ENCODE measurements around the gene PPARD.

The PPARD gene

DNA sequence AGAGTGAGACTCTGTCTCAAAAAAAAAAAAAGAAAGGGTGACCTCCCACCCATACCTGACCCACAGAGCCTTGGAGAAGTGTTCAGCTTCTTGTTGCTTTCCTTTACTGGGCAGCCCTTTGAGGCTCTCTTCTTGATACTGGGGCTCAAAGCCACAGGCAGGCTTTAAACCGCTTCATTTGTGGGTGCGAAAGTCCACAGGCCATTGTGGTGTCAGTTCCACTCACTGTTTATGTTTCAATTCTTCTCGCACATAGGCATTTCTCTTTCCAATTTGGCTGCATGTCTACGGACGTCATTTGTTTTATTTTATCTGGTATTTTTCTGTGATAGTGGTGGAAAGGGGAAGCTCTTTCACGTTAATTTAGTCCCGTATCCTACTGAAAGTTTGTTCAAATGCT, 34.6 kb downstream of the PPARD start:
- no peak overlapping the region for H3K23ac ChIP-seq (ENCODE audit: low read length in 2 of 2)
- H3K9ac ChIP-seq (ENCODE audit: low read length) = no peak overlapping the region
- H3K36me3 ChIP-seq (ENCODE audit: control insufficient read depth in 1 of 2, insufficient read depth in 2 of 2, low read depth in 1 of 2, low read length in 2 of 2) = no peaks in the 10 kb centered on the region
- no peaks in the 10 kb centered on the region for H3K27me3 ChIP-seq (ENCODE audit: control insufficient read depth in 1 of 2, insufficient read depth in 1 of 2, low read length in 2 of 2)
- H4K91ac ChIP-seq (ENCODE audit: low read length) = no peak overlapping the region
- H3K79me1 ChIP-seq (replicated peaks; ENCODE audit: low read length, poor library complexity, severe bottlenecking) = peaks cover 36% of the 10 kb centered on the region
- H3K9me3 ChIP-seq (ENCODE audit: control insufficient read depth, low read length) = no peaks in the 10 kb centered on the region
- WGBS = 95% methylated on average over 4 of the region's 7 CpGs
- no peak overlapping the region for H2AK5ac ChIP-seq (ENCODE audit: low read length, severe bottlenecking)
- no peak overlapping the region for H3K18ac ChIP-seq (ENCODE audit: low read depth in 1 of 2, low read length in 2 of 2)
- no peak overlapping the region for H2BK120ac ChIP-seq (ENCODE audit: low read depth, low read length)
- H2BK5ac ChIP-seq (ENCODE audit: low read depth, low read length, poor library complexity, severe bottlenecking) = no peak overlapping the region
- H3K4ac ChIP-seq (ENCODE audit: low read depth in 1 of 2, low read length in 2 of 2) = no peak overlapping the region
- H2BK15ac ChIP-seq (ENCODE audit: low read depth, poor library complexity, severe bottlenecking) = no peak overlapping the region
- H2BK12ac ChIP-seq (ENCODE audit: low read length in 2 of 2) = no peak overlapping the region
- no peak overlapping the region for H3K4me2 ChIP-seq (ENCODE audit: low read length, poor library complexity, severe bottlenecking)
- H3K27ac ChIP-seq (ENCODE audit: low read length, poor library complexity, severe bottlenecking) = no peak overlapping the region
- no peak overlapping the region for H4K8ac ChIP-seq (ENCODE audit: low read length)
- H3K4me3 ChIP-seq (ENCODE audit: insufficient read depth in 1 of 2, low read depth in 1 of 2, low read length in 2 of 2) = no peak overlapping the region
- H2AFZ ChIP-seq (ENCODE audit: low read depth, low read length) = no peak overlapping the region
- no peak overlapping the region for H3K14ac ChIP-seq (ENCODE audit: low read length in 2 of 2)
- H3K4me1 ChIP-seq (ENCODE audit: control insufficient read depth, insufficient read depth, low read depth, low read length) = peaks cover 3% of the 10 kb centered on the region
- no peak for DNase-seq

DNA sequence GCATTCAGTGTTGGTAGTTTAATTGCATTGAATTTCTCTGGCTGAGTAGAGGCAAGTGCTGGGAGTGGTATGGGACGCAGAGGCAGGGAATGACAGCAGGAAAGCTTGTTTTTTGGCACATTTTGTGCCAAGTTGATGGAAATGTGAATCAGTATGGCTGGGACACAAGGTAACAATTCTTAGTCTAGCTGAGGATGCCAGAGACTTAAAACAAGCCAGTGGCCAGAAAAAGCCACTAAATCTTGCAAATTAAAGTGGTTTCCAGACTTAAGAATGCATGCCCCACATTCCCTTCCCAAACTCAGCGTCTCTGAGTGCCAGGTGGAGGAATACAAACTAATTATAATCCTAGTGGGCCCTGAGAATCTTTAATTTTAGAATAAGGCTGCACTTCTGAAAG, 35.9 kb downstream of the PPARD start:
- Histone ChIP-seq H3K27me3 (ENCODE audit: control insufficient read depth in 1 of 2, insufficient read depth in 1 of 2, low read length in 2 of 2) (no peaks in the 10 kb centered on the region), H3K23ac (ENCODE audit: low read length in 2 of 2) (no peak overlapping the region), H2BK12ac (ENCODE audit: low read length in 2 of 2) (no peak overlapping the region), H3K9me3 (ENCODE audit: control insufficient read depth, low read length) (no peaks in the 10 kb centered on the region), H3K4me2 (ENCODE audit: low read length, poor library complexity, severe bottlenecking) (no peak overlapping the region), H3K18ac (ENCODE audit: low read depth in 1 of 2, low read length in 2 of 2) (no peak overlapping the region), H4K91ac (ENCODE audit: low read length) (no peak overlapping the region), H2BK5ac (ENCODE audit: low read depth, low read length, poor library complexity, severe bottlenecking) (no peak overlapping the region), H2BK120ac (ENCODE audit: low read depth, low read length) (no peak overlapping the region), H3K9ac (ENCODE audit: low read length) (no peak overlapping the region), H2AK5ac (ENCODE audit: low read length, severe bottlenecking) (no peak overlapping the region), H2BK15ac (ENCODE audit: low read depth, poor library complexity, severe bottlenecking) (no peak overlapping the region), H4K8ac (ENCODE audit: low read length) (no peak overlapping the region), H3K4me1 (ENCODE audit: control insufficient read depth, insufficient read depth, low read depth, low read length) (peaks cover 3% of the 10 kb centered on the region), H3K36me3 (ENCODE audit: control insufficient read depth in 1 of 2, insufficient read depth in 2 of 2, low read depth in 1 of 2, low read length in 2 of 2) (peaks cover 0 to 4% of the 10 kb centered on the region in 2 experiments), H2AFZ (ENCODE audit: low read depth, low read length) (no peak overlapping the region), H3K4me3 (ENCODE audit: insufficient read depth in 1 of 2, low read depth in 1 of 2, low read length in 2 of 2) (no peak overlapping the region), H3K14ac (ENCODE audit: low read length in 2 of 2) (no peak overlapping the region), H3K4ac (ENCODE audit: low read depth in 1 of 2, low read length in 2 of 2) (no peak overlapping the region), H3K79me1 (replicated peaks; ENCODE audit: low read length, poor library complexity, severe bottlenecking) (peaks cover 38% of the 10 kb centered on the region), H3K27ac (ENCODE audit: low read length, poor library complexity, severe bottlenecking) (no peak overlapping the region)
- WGBS = 94% methylated on average over 2 of the region's 2 CpGs
- no peak for DNase-seq

DNA sequence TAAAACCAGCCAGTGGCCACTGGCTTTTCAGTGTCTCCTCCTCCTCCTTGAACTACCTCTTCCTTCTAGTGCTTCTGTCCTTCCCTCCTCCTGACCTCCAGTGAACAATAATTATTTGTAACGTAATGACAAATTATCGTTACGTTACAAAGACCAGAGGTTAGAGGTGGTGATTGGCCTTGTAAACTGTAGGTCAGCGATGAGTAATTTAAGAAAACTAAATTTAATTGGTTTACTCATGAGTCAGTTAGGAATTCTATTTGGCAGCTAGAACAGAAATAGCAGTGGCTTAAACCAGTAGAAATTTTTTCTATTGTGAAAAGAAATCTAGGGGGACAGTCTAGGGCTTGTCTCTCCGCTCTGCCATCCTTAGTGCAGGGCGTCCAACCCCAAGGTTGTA, 38.8 kb downstream of the PPARD start:
- WGBS = 95% methylated on average over 6 of the region's 6 CpGs
- no peaks in the 10 kb centered on the region for H3K9me3 ChIP-seq (ENCODE audit: control insufficient read depth, low read length)

DNA sequence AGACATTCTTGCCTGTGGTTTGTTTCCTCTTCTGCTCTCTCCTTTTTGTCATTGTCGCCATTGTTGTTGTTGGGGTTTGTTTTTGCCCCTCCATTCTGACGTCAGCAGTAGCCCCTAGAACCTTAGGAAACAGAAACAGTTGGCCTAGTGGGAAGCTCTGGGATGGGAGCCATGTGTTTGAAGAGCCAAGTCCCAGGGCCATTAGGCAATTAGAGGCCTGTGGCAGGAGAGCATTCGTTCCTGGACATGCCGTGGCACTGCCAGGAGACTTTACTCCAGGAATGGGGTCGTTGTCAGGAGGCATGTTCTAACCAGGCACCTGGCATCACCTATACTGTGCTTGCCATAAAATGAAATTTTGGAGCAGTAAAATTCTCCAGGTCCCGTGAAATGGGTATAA, 39.7 kb downstream of the PPARD start:
- H3K18ac ChIP-seq (ENCODE audit: low read depth in 1 of 2, low read length in 2 of 2) = peak overlapping the region in 1 of 2 experiments; percentile 2
- H3K79me1 ChIP-seq (replicated peaks; ENCODE audit: low read length, poor library complexity, severe bottlenecking) = peaks cover 31% of the 10 kb centered on the region

More for the DNA sequence above, 38.8 kb downstream of the PPARD start:
- Histone ChIP-seq H3K79me1 (replicated peaks; ENCODE audit: low read length, poor library complexity, severe bottlenecking) (peaks cover 33% of the 10 kb centered on the region), H2BK120ac (ENCODE audit: low read depth, low read length) (no peak overlapping the region), H4K8ac (ENCODE audit: low read length) (peak overlapping the region; percentile 42), H3K27me3 (ENCODE audit: control insufficient read depth in 1 of 2, insufficient read depth in 1 of 2, low read length in 2 of 2) (no peaks in the 10 kb centered on the region), H3K4me2 (ENCODE audit: low read length, poor library complexity, severe bottlenecking) (no peak overlapping the region), H2BK15ac (ENCODE audit: low read depth, poor library complexity, severe bottlenecking) (no peak overlapping the region), H3K9ac (ENCODE audit: low read length) (no peak overlapping the region), H3K23ac (ENCODE audit: low read length in 2 of 2) (no peak overlapping the region), H3K4me3 (ENCODE audit: insufficient read depth in 1 of 2, low read depth in 1 of 2, low read length in 2 of 2) (no peak overlapping the region), H2AK5ac (ENCODE audit: low read length, severe bottlenecking) (no peak overlapping the region), H2BK5ac (ENCODE audit: low read depth, low read length, poor library complexity, severe bottlenecking) (no peak overlapping the region), H3K36me3 (ENCODE audit: control insufficient read depth in 1 of 2, insufficient read depth in 2 of 2, low read depth in 1 of 2, low read length in 2 of 2) (peaks cover 0 to 4% of the 10 kb centered on the region in 2 experiments), H2BK12ac (ENCODE audit: low read length in 2 of 2) (no peak overlapping the region), H3K4me1 (ENCODE audit: control insufficient read depth, insufficient read depth, low read depth, low read length) (peaks cover 7% of the 10 kb centered on the region), H3K18ac (ENCODE audit: low read depth in 1 of 2, low read length in 2 of 2) (no peak overlapping the region), H3K14ac (ENCODE audit: low read length in 2 of 2) (no peak overlapping the region), H2AFZ (ENCODE audit: low read depth, low read length) (no peak overlapping the region), H3K4ac (ENCODE audit: low read depth in 1 of 2, low read length in 2 of 2) (no peak overlapping the region), H3K27ac (ENCODE audit: low read length, poor library complexity, severe bottlenecking) (no peak overlapping the region), H4K91ac (ENCODE audit: low read length) (no peak overlapping the region)
- DNase-seq = no peak

More for the DNA sequence above, 39.7 kb downstream of the PPARD start:
- H3K4ac ChIP-seq (ENCODE audit: low read depth in 1 of 2, low read length in 2 of 2) = no peak overlapping the region
- H2AK5ac ChIP-seq (ENCODE audit: low read length, severe bottlenecking) = no peak overlapping the region
- no peak overlapping the region for H4K8ac ChIP-seq (ENCODE audit: low read length)
- WGBS = 99% methylated on average over 5 of the region's 6 CpGs
- no peak overlapping the region for H2BK15ac ChIP-seq (ENCODE audit: low read depth, poor library complexity, severe bottlenecking)
- no peak overlapping the region for H3K4me3 ChIP-seq (ENCODE audit: insufficient read depth in 1 of 2, low read depth in 1 of 2, low read length in 2 of 2)
- H2BK5ac ChIP-seq (ENCODE audit: low read depth, low read length, poor library complexity, severe bottlenecking) = no peak overlapping the region
- H3K27ac ChIP-seq (ENCODE audit: low read length, poor library complexity, severe bottlenecking) = no peak overlapping the region
- H3K4me1 ChIP-seq (ENCODE audit: control insufficient read depth, insufficient read depth, low read depth, low read length) = peaks cover 7% of the 10 kb centered on the region
- H4K91ac ChIP-seq (ENCODE audit: low read length) = no peak overlapping the region
- no peak overlapping the region for H3K14ac ChIP-seq (ENCODE audit: low read length in 2 of 2)
- no peaks in the 10 kb centered on the region for H3K27me3 ChIP-seq (ENCODE audit: control insufficient read depth in 1 of 2, insufficient read depth in 1 of 2, low read length in 2 of 2)
- no peaks in the 10 kb centered on the region for H3K9me3 ChIP-seq (ENCODE audit: control insufficient read depth, low read length)
- no peak overlapping the region for H2AFZ ChIP-seq (ENCODE audit: low read depth, low read length)
- H2BK12ac ChIP-seq (ENCODE audit: low read length in 2 of 2) = no peak overlapping the region
- H2BK120ac ChIP-seq (ENCODE audit: low read depth, low read length) = no peak overlapping the region
- no peak for DNase-seq
- peaks cover 0 to 4% of the 10 kb centered on the region in 2 experiments for H3K36me3 ChIP-seq (ENCODE audit: control insufficient read depth in 1 of 2, insufficient read depth in 2 of 2, low read depth in 1 of 2, low read length in 2 of 2)
- no peak overlapping the region for H3K23ac ChIP-seq (ENCODE audit: low read length in 2 of 2)
- no peak overlapping the region for H3K4me2 ChIP-seq (ENCODE audit: low read length, poor library complexity, severe bottlenecking)
- no peak overlapping the region for H3K9ac ChIP-seq (ENCODE audit: low read length)
